ENCODE data around the gene APCDD1L.
"Not testable (repeated sequence)": the region's sequence is repeated elsewhere in the genome, so short reads cannot be mapped to it uniquely, and the experiment has no call there.

APCDD1L gene

GRCh38 chr20:58436868-58437645 is 78.1 kb downstream of the APCDD1L start:
- no peak for DNase-seq

- DNase-seq, result no peak
Measured at GRCh38 chr20:58435237-58435636, 80.0 kb downstream of the APCDD1L start.

DNA sequence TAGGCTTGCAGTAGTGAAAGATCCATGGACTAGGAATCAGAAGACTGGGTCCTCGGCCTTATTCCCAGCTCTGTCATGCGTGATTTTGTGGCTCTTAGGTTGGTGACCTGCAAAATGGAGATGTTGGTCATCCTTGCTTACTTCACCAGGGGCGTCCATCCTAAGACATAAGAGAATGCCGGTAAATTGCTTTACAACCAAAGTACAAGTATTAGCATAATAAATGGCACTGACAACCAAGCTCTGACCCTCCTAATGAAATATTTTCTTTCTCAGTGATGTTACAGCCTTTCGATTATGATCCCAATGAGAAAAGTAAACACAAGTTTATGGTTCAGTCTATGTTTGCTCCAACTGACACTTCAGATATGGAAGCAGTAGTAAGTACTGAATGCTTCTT is 80.9 kb downstream of the APCDD1L start:
- no peak for DNase-seq

DNA sequence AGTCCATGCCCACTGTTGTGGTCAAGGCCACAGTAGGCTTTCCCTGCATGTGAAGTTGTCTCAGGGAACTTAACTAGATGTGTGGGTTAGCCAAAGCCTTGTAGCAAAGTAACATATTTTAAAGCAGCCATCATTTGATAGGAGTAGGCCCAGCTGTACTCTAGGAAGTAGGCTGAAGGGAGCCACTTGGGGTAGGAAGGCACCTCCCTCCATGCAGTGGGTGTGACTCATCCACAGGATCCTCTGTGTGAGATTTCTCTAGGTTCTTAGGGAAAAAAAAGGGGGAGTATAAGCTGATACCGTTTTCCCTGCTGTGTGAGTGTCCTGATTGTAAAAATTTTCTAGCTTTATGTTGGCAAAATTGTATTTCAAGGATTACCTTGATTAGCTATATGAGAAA is 81.4 kb downstream of the APCDD1L start:
- no peak for DNase-seq

DNA sequence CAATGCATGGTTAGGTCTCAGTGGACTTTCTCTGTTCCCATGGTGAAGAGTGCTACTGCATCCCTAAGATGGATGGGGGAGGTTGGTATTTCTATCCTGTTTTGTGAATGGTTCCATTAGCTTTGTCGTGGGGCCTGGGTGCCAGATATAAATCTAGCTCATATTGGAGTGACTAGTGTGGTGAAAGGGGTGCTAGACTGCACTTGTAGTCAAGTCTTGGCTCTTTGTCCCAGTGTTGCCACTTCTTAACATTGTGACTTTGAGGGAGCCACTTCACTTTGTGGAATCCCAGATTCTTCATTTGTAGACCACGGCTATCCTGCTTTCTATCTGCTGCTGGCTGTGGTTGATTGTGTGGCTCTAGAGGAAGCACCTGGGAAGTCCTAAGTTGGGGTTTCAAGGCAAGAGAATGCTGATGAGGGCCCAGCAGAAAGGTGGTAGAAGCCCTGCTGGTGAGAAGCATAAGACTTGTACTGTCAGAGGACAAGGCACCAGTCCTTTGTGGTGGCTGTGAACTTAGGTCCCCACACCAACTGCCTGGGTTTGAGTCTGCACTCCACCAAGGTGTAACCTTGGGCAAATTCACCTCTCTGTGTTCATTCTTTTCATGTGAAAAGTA is 82.1 kb downstream of the APCDD1L start:
- no peak for DNase-seq

- no peak for DNase-seq
Measured at GRCh38 chr20:58432186-58432954, 82.8 kb downstream of the APCDD1L start.

DNA sequence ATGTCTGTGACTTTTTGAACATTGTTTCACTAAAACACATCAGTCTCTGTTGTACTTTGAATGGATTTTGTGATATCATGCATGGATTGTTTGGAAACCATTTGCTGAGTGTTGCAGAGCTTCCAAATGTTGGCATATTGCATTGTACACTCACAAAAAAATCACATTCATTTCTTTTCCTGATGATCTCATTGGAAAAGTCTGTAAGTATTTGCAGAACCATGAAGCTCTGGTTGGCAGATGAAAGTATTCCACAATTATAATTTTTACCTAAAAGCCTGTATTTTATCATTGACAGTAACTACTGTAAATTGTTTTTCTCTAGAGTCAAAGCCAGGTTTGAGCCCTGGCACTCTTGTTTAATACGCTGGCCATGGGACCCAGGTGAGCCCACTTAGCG is 84.1 kb downstream of the APCDD1L start:
- DNase-seq, result no peak

DNA sequence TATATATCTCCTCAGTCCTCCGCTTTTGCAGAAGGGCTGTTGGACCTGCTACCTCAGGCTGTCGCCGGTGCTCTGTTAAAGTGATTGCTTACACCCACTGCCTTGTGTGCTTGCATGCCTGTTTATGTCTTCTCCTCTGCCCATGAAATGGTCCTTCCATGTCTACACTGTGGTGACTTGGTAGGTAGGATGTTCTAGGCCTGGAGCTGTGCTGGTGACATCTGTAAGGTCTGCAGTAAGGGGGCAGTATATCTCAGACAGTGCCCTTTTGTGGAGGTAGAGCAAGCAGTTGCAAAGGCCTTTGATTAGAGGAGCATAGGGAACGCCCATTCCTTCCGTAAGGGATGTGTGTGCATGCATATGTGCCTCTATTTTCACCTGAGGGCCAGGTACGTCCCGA is 85.9 kb downstream of the APCDD1L start:
- DNase-seq, result no peak

- DNase-seq, result no peak
Measured at GRCh38 chr20:58428364-58428763, 86.8 kb downstream of the APCDD1L start.

DNA sequence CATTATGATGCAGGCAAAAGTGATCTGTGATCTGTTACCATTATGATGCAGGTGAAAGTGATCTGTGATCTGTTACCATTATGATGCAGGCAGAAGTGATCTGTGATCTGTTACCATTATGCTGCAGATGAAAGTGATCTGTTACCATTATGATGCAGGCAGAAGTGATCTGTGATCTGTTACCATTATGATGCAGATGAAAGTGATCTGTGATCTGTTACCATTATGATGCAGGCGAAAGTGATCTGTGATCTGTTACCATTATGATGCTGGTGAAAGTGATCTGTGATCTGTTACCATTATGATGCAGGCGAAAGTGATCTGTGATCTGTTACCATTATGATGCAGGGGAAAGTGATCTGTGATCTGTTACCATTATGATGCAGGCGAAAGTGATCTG is 87.6 kb downstream of the APCDD1L start:
- not testable (repeated sequence) for DNase-seq

DNA sequence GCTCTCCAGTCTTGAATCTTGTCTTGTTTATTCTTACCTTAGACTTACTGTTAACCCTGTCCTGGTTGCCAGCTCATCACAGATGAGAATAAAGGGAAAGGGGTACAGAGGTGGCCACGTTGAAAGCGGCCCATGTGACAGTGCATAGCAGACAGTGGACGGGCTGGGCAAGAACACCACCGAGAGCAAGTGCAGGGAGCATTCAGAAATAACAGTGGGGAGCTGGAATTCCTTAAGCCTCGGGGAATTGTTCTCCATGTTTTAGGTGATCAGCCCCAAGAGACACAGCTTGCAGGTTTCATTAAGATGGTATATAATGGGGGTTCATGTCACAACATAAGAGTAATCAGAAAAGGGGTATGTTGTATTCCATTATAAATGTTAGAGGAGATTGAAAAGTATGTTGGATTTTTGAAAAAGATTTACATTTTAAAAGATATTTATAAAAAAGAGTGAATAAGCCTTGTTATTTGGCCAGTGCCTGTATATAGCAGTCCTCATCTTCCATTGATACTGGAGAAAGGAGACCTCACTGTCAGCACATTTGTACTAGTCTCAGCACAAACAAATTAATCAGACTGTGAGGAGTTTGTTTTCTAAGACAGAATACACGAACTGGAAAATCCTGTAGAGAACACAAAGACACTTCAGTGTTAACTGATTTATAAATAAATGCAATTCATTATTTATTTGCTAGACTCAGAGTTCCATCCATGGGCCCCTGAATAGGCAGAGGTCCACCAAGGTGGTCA is 90.8 kb downstream of the APCDD1L start:
- no peak for DNase-seq

DNA sequence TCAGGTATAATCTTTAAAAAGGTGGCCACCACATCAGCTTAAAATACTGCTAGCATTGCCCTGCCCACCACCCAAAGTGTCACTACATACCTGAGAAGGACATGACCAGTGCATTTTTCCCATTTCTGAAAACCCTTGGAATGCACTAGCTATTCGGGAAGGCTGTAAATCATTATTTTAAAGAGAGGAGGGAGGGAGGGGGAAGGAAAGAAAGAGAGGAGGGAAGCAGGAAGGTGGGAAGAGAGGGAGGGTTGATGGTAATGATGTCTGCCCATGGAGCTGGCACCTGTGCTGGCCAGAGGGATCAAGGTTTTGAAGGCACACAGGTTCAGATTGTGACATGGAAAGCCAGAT is 93.7 kb downstream of the APCDD1L start:
- DNase-seq, result no peak

- no peak for DNase-seq
Measured at GRCh38 chr20:58420798-58421496, 94.3 kb downstream of the APCDD1L start.

GRCh38 chr20:58418949-58419748 is 96.0 kb downstream of the APCDD1L start:
- no peak for DNase-seq

DNA sequence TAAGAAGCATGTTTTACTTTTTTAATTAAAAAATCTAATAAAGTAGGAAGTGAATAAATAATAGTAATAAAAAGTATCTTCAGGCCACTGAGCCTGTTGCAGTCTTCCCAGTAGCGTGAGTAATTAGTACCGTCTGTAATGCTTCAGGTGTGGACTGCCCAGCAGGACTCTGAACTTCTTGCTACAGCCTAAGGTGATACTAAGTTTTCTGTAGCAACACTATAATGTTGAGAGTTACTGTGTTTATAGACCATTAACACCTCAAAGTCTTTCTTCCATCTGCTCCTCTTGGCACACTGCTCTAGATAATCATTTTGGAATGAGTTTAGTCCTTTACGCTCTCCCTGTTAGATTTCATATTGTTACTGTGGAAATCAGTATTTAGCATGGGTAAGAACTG is 97.8 kb downstream of the APCDD1L start:
- DNase-seq, result no peak

DNA sequence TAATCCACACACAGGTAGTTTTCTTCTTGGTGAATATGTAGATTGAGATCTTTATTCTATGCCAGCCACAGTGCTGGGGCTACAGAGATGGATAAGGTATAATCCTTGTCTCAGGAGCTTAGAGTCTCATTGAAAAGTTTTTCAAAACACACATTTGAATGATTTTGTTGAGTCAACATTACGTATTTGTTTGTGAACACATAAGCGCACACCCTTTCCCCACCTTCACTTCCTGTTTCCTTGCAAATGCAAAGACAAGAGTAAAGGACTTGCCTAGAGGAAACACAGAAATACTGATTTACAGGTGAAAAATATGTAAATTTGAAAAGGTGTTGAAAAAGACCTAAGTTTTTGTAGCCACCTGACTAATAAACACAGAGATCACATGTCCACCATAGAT is 98.4 kb downstream of the APCDD1L start:
- no peak for DNase-seq

GRCh38 chr20:58416057-58416456 is 99.1 kb downstream of the APCDD1L start:
- DNase-seq, result no peak

DNA sequence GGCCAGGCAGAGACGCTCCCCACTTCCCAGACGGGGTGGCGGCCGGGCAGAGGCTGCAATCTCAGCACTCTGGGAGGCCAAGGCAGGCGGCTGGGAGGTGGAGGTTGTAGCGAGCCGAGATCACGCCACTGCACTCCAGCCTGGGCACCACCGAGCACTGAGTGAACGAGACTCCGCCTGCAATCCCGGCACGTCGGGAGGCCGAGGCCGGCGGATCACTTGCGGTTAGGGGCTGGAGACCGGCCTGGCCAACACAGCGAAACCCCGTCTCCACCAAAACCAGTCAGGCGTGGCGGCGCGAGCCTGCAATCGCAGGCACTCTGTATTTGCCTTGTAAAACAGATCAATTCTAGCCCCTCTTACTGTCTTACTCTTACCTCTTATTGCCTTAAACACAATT is 100.4 kb downstream of the APCDD1L start:
- not testable (repeated sequence) for DNase-seq

DNA sequence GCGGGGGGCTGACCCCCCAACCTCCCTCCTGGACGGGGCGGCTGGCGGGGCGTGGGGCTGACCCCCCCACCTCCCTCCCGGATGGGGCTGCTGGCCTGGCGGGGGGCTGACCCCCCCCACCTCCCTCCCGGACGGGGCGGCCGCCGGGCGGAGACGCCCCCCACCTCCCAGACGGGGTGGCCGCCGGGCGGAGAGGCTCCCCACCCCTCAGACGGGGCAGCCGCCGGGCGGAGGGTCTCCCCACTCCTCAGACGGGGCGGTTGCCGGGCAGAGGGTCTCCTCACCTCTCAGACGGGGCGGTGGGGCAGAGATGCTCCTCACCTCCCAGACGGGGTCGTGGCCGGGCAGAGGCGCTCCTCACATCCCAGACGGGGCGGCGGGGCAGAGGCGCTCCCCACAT is 101.0 kb downstream of the APCDD1L start:
- not testable (repeated sequence) for DNase-seq

Data from amniotic stem cell (primary cell).